ENCODE data around the gene DPYD.

The DPYD gene

GRCh38 chr1:97128426-97128825 is 792.4 kb downstream of the DPYD start:
- TF ChIP-seq, protein P1, sequence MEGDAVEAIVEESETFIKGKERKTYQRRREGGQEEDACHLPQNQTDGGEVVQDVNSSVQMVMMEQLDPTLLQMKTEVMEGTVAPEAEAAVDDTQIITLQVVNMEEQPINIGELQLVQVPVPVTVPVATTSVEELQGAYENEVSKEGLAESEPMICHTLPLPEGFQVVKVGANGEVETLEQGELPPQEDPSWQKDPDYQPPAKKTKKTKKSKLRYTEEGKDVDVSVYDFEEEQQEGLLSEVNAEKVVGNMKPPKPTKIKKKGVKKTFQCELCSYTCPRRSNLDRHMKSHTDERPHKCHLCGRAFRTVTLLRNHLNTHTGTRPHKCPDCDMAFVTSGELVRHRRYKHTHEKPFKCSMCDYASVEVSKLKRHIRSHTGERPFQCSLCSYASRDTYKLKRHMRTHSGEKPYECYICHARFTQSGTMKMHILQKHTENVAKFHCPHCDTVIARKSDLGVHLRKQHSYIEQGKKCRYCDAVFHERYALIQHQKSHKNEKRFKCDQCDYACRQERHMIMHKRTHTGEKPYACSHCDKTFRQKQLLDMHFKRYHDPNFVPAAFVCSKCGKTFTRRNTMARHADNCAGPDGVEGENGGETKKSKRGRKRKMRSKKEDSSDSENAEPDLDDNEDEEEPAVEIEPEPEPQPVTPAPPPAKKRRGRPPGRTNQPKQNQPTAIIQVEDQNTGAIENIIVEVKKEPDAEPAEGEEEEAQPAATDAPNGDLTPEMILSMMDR (conservative IDR thresholded peaks at IDR 0.05): no peak
- no peak overlapping the region for H3K27ac ChIP-seq

- H3K27ac ChIP-seq: no peak overlapping the region
- TF ChIP-seq, protein P1 (conservative IDR thresholded peaks at IDR 0.05): no peak
These were observed 797.0 kb downstream of the DPYD start for GRCh38 chr1:97123717-97124431.

GRCh38 chr1:97120806-97121205 is 800.0 kb downstream of the DPYD start:
- H3K27ac ChIP-seq: no peak overlapping the region
- TF ChIP-seq, protein P1 (conservative IDR thresholded peaks at IDR 0.05): no peak

- TF ChIP-seq, protein P1 (conservative IDR thresholded peaks at IDR 0.05): no peak
- no peak overlapping the region for H3K27ac ChIP-seq
These were observed 801.3 kb downstream of the DPYD start for GRCh38 chr1:97119260-97120158.

DNA sequence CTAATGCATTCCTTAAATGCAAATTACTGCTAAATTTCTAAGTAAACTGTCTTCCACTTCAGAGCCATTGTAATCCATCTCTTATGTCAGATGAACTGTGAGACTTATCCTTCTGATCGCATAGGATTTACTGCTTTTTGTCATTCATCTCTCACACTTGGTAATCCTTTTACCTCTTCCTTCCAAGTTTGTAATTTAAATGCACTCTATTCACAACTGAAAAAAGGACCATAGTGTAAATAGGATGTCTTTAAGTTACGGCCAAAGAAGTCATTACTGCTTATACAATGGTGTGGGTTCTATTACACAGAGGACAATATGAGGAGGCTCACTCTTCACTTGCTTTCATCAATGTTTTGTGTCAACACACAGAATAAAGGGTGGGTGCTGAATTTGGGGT is 806.0 kb downstream of the DPYD start:
- TF ChIP-seq, protein P1 (conservative IDR thresholded peaks at IDR 0.05): no peak

DNA sequence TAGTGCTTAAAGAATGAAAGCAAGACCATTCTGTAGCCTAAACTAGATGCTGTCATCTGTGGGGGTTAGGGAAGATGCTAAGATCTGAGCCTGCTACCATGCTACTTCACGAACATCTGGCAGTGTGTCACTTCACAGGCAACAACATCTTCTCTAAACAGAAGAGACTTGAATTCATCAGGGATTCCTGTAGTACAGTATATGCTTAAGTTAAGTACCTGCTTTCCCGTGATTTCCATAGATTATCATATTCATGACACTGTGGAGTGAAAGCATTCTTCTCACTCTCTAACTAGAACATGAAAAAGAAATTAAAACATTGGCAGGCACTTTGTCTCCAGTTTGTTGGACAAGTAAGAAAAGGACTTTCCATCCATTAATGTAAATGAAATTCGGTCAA is 808.4 kb downstream of the DPYD start:
- TF ChIP-seq, protein P1 (conservative IDR thresholded peaks at IDR 0.05): no peak
- H3K27ac ChIP-seq: no peak overlapping the region

More for the DNA sequence above, 806.0 kb downstream of the DPYD start:
- no peak overlapping the region for H3K27ac ChIP-seq

GRCh38 chr1:97108179-97108578 is 812.7 kb downstream of the DPYD start:
- H3K27ac ChIP-seq: no peak overlapping the region
- TF ChIP-seq, protein P1 (conservative IDR thresholded peaks at IDR 0.05): no peak

All from VCaP (cell line).